Measurements from ENCODE around the gene HMGN5. TPM values are rescaled to one million over a fixed set of nuclear protein-coding genes. Genes with fewer than 3 reads are reported as not detected.

The HMGN5 gene
- total and polyA plus RNA-seq, 2 of the 8 experiments (the other 6 are each of a cell fraction or from before 2014, with no cell fraction given), result 6.0 to 20.4 TPM

GRCh38 chrX:81229229-81229628 is 27.5 kb upstream of the HMGN5 start:
- Histone ChIP-seq H2BK15ac (ENCODE audit: low read length) (no peak overlapping the region), H3K27ac (ENCODE audit: low read depth, low read length) (no peak overlapping the region; the same call in 1 of the 2 replicates), H3K4me2 (ENCODE audit: insufficient read depth in 1 of 2, low read depth in 2 of 2, low read length in 2 of 2) (no peak overlapping the region), H2BK12ac (ENCODE audit: low read depth, low read length) (no peak overlapping the region), H2BK20ac (ENCODE audit: low read length) (no peak overlapping the region), H3K4ac (replicated peaks; ENCODE audit: insufficient read length, low read depth, low read length) (no peak overlapping the region), H3K79me1 (ENCODE audit: low read depth, low read length) (no peaks in the 10 kb centered on the region), H3K79me2 (ENCODE audit: control insufficient read depth in 1 of 2, insufficient read depth in 2 of 2, low read length in 2 of 2) (peaks cover 0 to 11% of the 10 kb centered on the region in 2 experiments; a peak in 2 of 4 replicates), H3K18ac (ENCODE audit: extremely low read depth, low read length) (no peak overlapping the region), H2AFZ (ENCODE audit: low read length) (no peak overlapping the region), H3K23me2 (ENCODE audit: low read depth, low read length) (no peaks in the 10 kb centered on the region), H2BK120ac (replicated peaks; ENCODE audit: low read depth, low read length) (no peak overlapping the region), H3K9ac (replicated peaks in 1 of 4; ENCODE audit: extremely low read depth in 1 of 4, low read depth in 3 of 4, low read length in 3 of 4) (no peak overlapping the region), H2AK5ac (ENCODE audit: low read depth, low read length) (no peak overlapping the region), H2BK5ac (ENCODE audit: low read depth, low read length) (no peak overlapping the region; the same call in 1 of the 2 replicates), H3K56ac (replicated peaks; ENCODE audit: insufficient read length, low read depth, low read length) (no peak overlapping the region), H4K8ac (ENCODE audit: extremely low read depth, insufficient read depth, low read length) (no peak overlapping the region), H4K20me1 (replicated peaks in 1 of 2; ENCODE audit: control insufficient read depth in 1 of 2, insufficient read depth in 2 of 2, low read length in 2 of 2) (no peaks in the 10 kb centered on the region), H3K36me3 (ENCODE audit: control insufficient read depth in 2 of 4, insufficient read depth in 4 of 4, low read length in 3 of 4) (no peaks in the 10 kb centered on the region), H3K23ac (ENCODE audit: insufficient read length) (no peak overlapping the region), H3K9me3 (ENCODE audit: insufficient read depth in 2 of 2, low read depth in 1 of 2, low read length in 1 of 2) (no peaks in the 10 kb centered on the region), H3K27me3 (replicated peaks in 1 of 4; ENCODE audit: control insufficient read depth in 3 of 4, extremely low read depth in 1 of 4, insufficient read depth in 3 of 4, low read length in 3 of 4) (no peaks in the 10 kb centered on the region), H3K4me3 (ENCODE audit: extremely low read depth in 1 of 4, insufficient read depth in 2 of 4, low read depth in 3 of 4, low read length in 4 of 4) (no peak overlapping the region), H4K5ac (ENCODE audit: insufficient read length, low read depth, low read length) (no peak overlapping the region), H4K91ac (replicated peaks; ENCODE audit: insufficient read length, low read length) (no peak overlapping the region), H3K14ac (ENCODE audit: insufficient read length) (no peak overlapping the region), H3K4me1 (replicated peaks in 1 of 4; ENCODE audit: control insufficient read depth in 3 of 4, insufficient read depth in 4 of 4, low read length in 3 of 4) (no peaks in the 10 kb centered on the region)
- FAIRE-seq (no peak), DNase-seq (ENCODE audit: low read depth in 1 of 2, low spot score in 2 of 2) (no peak)
- CTCF ChIA-PET (ENCODE audit: partially characterized antibody), result interaction anchor here (1.2 kb wide), 1 partner anchor 51 kb away, joined by 3 read pairs; no protein-coding TSS in a partner anchor
- WGBS, 2 experiments (ENCODE audit: extremely low coverage in 1 of 2, insufficient coverage in 1 of 2, insufficient read length in 1 of 2, insufficient replicate concordance in 2 of 2, low coverage in 1 of 2, low lambda C conversion rate in 2 of 2, missing lambda C conversion rate in 1 of 2), result 100% methylated on average over 2 of the region's 3 CpGs; no CpG with 5 or more reads in 1 of the 2 experiments
- POLR2A ChIA-PET (ENCODE audit: partially characterized antibody), result no interaction called here
- TF ChIP-seq SP1 (IDR thresholded peaks at IDR 0.05; ENCODE audit: low read depth, low read length) (no peak), RXRA (IDR thresholded peaks at IDR 0.05; ENCODE audit: insufficient read depth, low read depth, low read length) (no peak), JUND (IDR thresholded peaks at IDR 0.05; ENCODE audit: low read length) (no peak), POLR2AphosphoS5 (IDR thresholded peaks at IDR 0.05; ENCODE audit: low read depth, low read length) (no peak), EP300 (IDR thresholded peaks at IDR 0.05; ENCODE audit: borderline replicate concordance in 1 of 2, low read depth in 2 of 2, low read length in 2 of 2) (no peak), POU5F1 (IDR thresholded peaks at IDR 0.05; ENCODE audit: low read depth, low read length) (no peak), ATF3 (IDR thresholded peaks at IDR 0.05; ENCODE audit: insufficient read depth, low read depth, low read length) (no peak)

All from H1 (cell line).